Thoracic aorta (tissue), 2 donors: ENCODE data around the gene RAB6B. TPM values are rescaled to one million over a fixed set of nuclear protein-coding genes. Genes with fewer than 3 reads are reported as not detected.

Source experiments
- ATAC-seq: fragments of 150-250 bp; one replicate; pipeline ENCODE4 v1.8.0; 2017; ENCODE audit warnings: low read depth; ENCODE audit not compliant: insufficient number of reproducible peaks, low FRiP score
- DNase-seq: peaks from one replicate; pipeline ENCODE4 v3.0.0-alpha.2; 2020; ENCODE audit warnings: low spot score
- H3K27ac ChIP-seq, 2 donors: fragments of 200-600 bp; sonication (generic); 1 replicate in 1 of 2; 2 replicates in 1 of 2; pipeline ENCODE4 v1.5.1; 2016; ENCODE audit warnings: mild to moderate bottlenecking in 2 of 2, moderate library complexity in 2 of 2
- H3K27me3 ChIP-seq: fragments of 200-600 bp; sonication (generic); replicated peaks from 2 replicates; pipeline ENCODE4 v1.6.0; 2016; ENCODE audit warnings: mild to moderate bottlenecking; ENCODE audit not compliant: insufficient read depth
- H3K36me3 ChIP-seq: fragments of 200-600 bp; sonication (generic); one replicate; pipeline ENCODE4 v1.5.1; 2016
- H3K4me1 ChIP-seq, 2 donors: fragments of 200-600 bp; sonication (generic); 1 replicate in 1 of 2; 2 replicates in 1 of 2; pipeline versions ENCODE4 v1.5.1 to v1.6.0; 2016; ENCODE audit warnings: low read depth in 2 of 2, mild to moderate bottlenecking in 1 of 2; ENCODE audit not compliant: control insufficient read depth in 1 of 2
- H3K4me3 ChIP-seq: fragments of 200-600 bp; sonication (generic); 2 replicates; pipeline ENCODE4 v1.5.1; 2016; ENCODE audit warnings: mild to moderate bottlenecking
- H3K9me3 ChIP-seq: fragments of 200-600 bp; sonication (generic); 2 replicates; pipeline ENCODE4 v1.5.1; 2016
- total RNA-seq, 2 donors: library from RNA; depleted of rRNA; stranded (reverse); fragments of >200 nt; gene quantifications; one replicate each; pipeline versions ENCODE4 v1.1.0 to v1.2.3, GENCODE V29; 2016
- TF ChIP-seq, protein P1 (sequence below): fragments of 200-600 bp; sonication (generic); IDR thresholded peaks from one replicate; pipeline ENCODE4 v1.5.1; 2019; ENCODE audit warnings: antibody characterized with exemption

Gene RAB6B
- total RNA-seq, 2 donors from 2014 or later, result 0.27 to 4.0 TPM

GRCh38 chr3:133941415-133941821, 45.7 kb upstream of the RAB6B start:
- peaks cover 29 to 68% of the 10 kb centered on the region in 2 donors for H3K4me1 ChIP-seq
- TF ChIP-seq, protein P1, sequence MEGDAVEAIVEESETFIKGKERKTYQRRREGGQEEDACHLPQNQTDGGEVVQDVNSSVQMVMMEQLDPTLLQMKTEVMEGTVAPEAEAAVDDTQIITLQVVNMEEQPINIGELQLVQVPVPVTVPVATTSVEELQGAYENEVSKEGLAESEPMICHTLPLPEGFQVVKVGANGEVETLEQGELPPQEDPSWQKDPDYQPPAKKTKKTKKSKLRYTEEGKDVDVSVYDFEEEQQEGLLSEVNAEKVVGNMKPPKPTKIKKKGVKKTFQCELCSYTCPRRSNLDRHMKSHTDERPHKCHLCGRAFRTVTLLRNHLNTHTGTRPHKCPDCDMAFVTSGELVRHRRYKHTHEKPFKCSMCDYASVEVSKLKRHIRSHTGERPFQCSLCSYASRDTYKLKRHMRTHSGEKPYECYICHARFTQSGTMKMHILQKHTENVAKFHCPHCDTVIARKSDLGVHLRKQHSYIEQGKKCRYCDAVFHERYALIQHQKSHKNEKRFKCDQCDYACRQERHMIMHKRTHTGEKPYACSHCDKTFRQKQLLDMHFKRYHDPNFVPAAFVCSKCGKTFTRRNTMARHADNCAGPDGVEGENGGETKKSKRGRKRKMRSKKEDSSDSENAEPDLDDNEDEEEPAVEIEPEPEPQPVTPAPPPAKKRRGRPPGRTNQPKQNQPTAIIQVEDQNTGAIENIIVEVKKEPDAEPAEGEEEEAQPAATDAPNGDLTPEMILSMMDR, result no peak
- H3K27ac ChIP-seq, result peak overlapping the region; percentile 57 to 62
- ATAC-seq, result no peak
- no peaks in the 10 kb centered on the region for H3K9me3 ChIP-seq
- no peak for DNase-seq
- no peaks in the 10 kb centered on the region for H3K36me3 ChIP-seq
- peak overlapping the region; percentile 7 for H3K4me3 ChIP-seq
- H3K27me3 ChIP-seq, result no peaks in the 10 kb centered on the region

DNA sequence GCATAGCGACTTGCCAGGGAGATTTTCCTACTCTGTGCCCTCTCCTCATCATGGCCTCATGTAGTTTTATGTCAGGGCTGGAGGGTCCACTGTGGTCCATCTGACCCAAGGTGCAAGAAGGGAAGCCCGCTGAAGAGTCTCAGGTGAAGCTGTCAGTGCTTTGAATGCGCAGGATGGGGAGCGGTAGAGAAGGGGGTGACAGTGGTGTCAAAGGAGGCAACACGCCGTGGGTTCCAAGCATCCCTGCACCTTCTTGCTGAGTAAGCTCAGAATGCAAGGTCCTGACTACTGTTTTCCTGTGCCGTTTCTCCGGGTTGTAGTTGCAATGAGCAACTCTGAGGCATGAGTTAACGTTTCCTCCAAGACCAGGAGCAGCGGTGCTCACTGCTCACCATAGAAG, 44.9 kb upstream of the RAB6B start:
- TF ChIP-seq, protein P1, result no peak
- DNase-seq (no peak), ATAC-seq (no peak)
- no peaks in the 10 kb centered on the region for H3K9me3 ChIP-seq
- no peaks in the 10 kb centered on the region for H3K36me3 ChIP-seq
- H3K27me3 ChIP-seq, result no peaks in the 10 kb centered on the region
- peaks cover 29 to 67% of the 10 kb centered on the region in 2 donors for H3K4me1 ChIP-seq
- H3K27ac ChIP-seq, result no peak overlapping the region
- H3K4me3 ChIP-seq, result no peak overlapping the region

DNA sequence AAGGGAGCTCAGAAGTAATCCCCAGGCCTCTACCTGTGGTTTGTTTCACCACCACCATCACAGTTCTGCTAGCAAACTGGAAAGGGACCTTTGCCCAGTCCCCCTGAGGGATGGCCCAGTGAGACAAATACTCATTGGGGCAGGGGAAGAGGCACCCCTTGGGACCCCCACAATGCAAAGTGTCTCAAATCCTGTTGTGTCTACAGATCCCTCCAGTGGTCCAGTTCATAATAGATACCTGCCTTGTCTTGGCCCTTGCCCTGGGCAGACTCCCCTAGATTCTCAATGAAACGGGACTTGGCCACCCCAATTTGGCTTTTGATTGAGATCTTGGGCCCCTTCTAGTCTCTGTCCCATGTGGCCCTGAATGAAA, 43.8 kb upstream of the RAB6B start:
- TF ChIP-seq, protein P1, result no peak
- H3K27me3 ChIP-seq, result no peaks in the 10 kb centered on the region
- H3K27ac ChIP-seq, result no peak overlapping the region
- no peaks in the 10 kb centered on the region for H3K36me3 ChIP-seq
- H3K9me3 ChIP-seq, result no peaks in the 10 kb centered on the region
- peaks cover 24 to 56% of the 10 kb centered on the region in 2 donors for H3K4me1 ChIP-seq
- DNase-seq, result no peak
- no peak overlapping the region for H3K4me3 ChIP-seq
- ATAC-seq, result no peak

- no peak overlapping the region for H3K27ac ChIP-seq
- no peaks in the 10 kb centered on the region for H3K27me3 ChIP-seq
- no peaks in the 10 kb centered on the region for H3K36me3 ChIP-seq
- ATAC-seq, result no peak
- H3K9me3 ChIP-seq, result no peaks in the 10 kb centered on the region
- DNase-seq, result no peak
- TF ChIP-seq, protein P1, result no peak
- H3K4me3 ChIP-seq, result no peak overlapping the region
- peaks cover 19 to 51% of the 10 kb centered on the region in 2 donors for H3K4me1 ChIP-seq
Measured at GRCh38 chr3:133938770-133939462, 43.2 kb upstream of the RAB6B start.

DNA sequence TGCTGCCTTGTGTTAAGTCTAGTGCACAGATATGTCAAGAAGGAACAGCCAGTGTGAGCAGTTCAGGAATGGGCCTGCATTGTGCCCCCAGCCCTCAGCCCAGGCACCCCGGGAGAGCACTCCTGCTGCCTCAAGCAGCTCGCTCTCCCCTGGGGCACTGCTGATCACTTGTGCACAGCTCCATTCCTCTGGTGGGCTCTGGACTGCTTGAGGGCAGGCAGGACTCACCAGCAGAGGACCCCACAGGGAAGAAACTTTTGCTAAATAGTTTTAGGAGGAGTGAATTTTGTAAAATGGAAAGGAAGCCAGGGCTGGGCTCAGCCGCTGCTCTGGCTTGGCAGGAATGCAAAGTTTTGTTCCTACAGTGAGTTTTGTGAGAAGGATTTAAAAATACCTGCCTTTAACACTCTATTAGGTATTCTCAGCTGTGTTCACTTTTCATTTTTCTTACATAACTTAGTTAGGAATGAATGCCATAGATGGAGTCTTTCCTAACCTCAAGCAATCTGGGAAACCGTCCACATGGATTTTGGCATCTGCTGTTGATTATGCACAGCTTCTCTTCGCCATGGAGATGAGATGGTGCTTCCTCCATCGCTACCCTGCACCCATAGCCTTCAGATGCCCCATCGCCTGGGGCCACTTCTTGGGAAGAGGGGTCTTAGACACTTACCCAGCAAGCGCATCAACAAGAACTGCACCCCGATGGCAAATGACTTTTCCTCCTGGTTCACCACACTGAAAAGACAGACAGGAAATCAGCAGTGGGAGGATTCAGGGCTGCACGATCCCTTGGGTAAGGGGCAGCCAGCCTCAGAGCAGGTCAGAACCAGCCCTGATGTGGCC, 42.3 kb upstream of the RAB6B start:
- ATAC-seq (peak; percentile 7), DNase-seq (no peak)
- no peaks in the 10 kb centered on the region for H3K9me3 ChIP-seq
- H3K4me1 ChIP-seq, result peaks cover 14 to 42% of the 10 kb centered on the region in 2 donors
- H3K27me3 ChIP-seq, result no peaks in the 10 kb centered on the region
- H3K4me3 ChIP-seq, result no peak overlapping the region
- H3K27ac ChIP-seq, result peak overlapping the region; percentile 49 to 59
- TF ChIP-seq, protein P1, result no peak
- no peaks in the 10 kb centered on the region for H3K36me3 ChIP-seq
